NOMO-1 treated with dmso at 0.1 percent for 144 hours (cell line): Measurements from ENCODE around the gene ANKRD44.

Experiments used
- DNase-seq: peaks from one replicate; lab custom pipeline; 2025; ENCODE audit not compliant: unreplicated experiment; lab: John Stamatoyannopoulos, UW

Gene ANKRD44

DNA sequence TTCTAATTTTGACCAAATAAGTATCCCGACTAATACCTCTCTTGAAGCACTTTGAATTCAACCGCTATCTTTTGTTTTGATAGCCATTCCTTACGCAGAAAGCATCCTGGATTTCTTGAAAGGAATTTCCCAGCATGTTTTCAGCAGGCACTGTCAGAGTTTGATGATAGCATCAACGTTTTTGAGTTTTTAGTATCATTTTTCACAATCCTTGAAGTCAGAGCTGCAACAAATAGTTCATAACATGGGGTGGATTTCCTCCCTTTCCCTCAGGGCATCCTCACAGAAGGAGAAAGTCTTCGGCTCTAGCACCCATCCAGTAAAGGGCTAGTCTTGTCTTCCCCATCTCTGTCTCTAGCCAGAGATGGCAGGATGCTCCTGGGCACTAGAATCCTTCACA is 46.2 kb downstream of the ANKRD44 start:
- DNase-seq, result no peak

DNA sequence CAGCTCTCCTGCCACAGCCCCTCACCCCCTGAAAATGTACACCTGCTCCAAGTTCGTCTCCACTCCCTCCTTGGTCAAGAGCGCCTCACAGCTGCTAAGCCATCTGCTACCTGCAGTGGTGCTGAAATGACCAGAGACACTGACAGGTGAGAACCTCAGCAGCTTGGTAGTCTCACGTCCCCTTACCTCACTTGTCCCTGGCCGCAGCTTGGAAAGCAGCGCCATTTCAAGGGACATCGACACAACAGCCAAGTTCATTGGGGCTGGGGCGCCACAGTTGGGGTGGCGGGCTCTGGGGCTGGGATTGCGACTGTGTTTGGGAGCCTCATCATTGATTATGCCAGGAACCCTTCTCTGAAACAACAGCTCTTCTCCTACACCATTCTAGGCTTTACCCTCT is 47.5 kb downstream of the ANKRD44 start:
- no peak for DNase-seq

DNA sequence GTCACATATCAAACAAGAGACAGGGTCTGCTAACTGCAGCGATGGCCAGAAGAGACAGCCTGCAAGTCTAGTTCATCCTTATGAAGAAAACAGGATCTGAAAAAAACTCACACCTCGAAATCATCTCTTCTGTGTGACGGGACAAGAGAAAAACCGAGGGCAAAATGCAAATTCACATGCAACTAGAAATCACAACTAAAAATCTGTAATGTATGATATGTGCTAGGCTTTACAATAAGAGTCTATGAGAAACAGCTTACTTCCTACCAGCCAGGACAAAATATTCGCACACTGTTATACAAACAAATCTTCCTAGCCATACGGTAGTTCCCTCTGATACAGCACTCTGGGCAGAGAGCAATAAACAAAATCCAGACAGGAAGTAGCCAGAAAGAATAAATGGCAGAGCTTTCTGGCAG is 48.8 kb downstream of the ANKRD44 start:
- no peak for DNase-seq

DNA sequence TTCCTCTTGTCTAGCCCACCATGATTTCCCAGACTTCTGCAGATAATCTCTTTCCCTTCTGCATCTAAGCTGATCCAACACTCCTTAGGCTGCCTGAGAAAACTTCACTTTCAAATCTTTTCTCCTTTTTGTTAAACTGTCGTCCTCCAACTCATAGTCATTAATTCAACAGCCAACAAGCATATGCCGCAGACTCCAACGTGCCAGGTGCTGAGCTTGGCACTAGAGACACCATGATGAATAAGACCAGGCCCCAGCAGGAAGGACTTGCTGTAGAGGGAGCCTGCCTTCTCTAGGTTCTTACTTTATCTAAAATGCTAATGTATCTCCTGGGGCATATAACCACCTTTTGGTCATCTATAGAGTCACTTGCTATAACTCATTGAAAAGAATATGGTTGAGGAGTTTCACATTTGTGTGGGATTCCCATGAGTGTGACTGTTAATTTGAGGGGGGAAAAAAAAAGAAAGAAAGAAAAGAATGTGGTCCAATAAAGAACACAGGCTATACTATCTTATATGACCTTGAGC is 51.0 kb downstream of the ANKRD44 start:
- DNase-seq, result no peak

DNA sequence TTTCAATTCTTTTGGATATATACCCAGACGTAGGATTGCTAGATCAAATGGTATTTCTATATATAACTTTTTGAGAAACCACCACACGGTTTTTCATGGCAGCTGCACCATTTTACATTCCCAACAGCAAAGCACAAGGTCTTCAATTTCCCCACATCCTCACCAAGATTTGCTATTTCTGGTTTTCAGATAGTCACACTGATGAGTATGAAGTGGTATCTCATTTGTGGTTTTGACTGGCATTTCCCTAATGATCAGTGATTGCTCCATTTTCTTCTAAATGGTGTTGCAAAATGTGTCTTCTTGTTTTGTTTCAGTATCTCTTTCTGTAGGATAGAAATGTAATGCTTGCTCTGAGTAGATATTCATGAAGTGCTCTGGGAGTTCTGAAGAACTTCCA is 52.0 kb downstream of the ANKRD44 start:
- peak; percentile 91 for DNase-seq

DNA sequence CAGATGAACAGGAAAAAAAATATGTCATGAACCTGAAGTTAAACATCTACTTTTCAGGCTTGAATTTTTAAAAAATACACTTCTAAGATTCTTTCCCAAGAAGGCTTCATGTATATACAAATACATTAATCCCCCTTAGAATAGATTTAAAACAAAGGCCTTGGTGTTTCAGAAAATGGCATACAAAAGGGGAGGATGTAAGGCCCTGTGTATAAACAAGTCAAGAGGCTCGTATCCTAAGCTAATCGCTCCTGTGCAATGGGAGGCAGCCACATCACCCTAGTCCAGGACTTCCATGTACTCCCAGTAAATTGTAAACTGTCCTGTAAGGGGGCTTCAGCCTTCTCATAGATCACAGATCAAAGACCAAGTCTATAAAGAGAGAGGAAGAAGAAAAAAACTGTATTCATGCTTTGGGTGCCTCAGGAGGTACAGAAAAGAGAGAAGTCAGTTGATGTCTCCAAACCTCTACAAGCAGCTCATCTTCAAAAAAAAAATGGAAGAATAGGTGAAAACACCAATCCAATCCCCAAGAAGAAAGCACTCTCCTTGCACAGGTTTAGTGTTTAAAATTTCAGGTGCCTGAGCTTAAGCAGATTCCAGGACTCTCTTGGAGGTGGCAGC is 53.9 kb downstream of the ANKRD44 start:
- DNase-seq, result no peak

DNA sequence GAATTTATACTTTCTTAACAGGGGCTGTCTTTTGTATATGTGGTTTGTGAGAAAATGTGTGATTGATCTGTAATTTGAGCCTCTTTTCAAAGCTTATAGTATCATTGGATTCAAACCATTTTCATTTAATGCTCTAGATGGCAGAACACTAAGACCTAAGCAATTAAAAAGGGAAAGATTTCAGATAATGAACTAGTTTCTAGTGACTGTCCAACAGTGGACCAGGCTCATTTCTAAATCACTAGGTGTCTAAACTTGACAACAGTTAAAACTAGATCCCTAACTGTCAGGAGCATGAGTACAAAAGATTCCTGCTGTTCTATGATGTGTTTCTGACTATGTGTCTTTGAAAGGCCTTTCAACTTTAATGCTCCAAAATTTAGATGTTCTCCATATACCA is 54.6 kb downstream of the ANKRD44 start:
- DNase-seq, result no peak

DNA sequence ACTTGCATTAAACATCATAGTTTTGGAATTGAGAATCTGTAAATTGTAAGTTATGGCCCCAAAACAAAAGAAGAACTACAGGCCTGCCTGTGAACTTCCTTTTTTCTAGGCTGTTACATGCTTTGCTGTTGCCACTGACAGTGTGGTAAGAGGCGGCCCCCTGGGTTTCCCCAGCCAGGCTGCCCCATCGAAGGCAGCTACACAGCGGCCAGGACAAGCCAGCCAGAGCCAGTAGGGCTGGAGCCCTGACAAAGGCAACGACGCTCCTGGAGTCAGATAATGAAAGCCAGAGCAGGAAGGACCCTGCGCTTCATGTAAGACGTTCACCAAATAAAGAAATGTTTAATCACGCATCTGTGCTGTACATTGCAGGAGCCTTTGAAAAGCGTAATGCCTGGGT is 55.0 kb downstream of the ANKRD44 start:
- peak; percentile 91 for DNase-seq

DNA sequence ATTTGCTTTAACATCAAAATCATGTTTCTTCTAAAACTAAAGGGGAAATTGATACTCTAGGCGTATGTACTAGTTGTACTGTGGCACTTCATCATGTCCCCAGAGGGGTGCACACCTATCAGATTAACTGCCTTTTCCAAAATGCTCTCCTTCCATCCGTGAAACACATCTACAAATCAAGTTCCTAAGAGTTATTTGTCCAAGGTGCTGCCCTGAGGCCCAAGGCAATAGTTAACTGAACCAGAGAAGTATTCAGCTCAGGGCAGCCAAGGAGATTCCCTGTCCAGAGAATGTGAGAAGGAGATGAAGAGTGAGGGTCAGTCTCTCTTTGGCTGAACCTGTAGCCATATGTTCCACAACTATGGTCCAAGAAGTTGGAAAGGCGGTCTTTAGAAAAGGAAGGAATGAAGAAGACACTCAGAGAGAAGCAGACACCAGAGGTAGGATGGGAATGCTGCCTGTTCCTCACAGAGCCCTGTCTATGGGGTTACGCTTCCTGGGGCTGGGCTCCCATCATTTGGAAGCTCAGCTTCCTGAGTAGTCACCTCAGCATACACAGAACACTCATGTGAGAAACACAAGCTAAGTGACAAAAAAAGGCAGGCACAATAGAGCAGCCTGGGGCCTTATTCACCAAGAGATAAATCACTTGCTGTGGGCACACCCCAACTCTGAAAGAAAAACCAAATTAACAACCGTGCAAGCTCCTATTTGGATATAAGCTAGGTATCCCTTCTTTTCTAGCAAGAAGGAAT is 55.6 kb downstream of the ANKRD44 start:
- peak; percentile 59 for DNase-seq

DNA sequence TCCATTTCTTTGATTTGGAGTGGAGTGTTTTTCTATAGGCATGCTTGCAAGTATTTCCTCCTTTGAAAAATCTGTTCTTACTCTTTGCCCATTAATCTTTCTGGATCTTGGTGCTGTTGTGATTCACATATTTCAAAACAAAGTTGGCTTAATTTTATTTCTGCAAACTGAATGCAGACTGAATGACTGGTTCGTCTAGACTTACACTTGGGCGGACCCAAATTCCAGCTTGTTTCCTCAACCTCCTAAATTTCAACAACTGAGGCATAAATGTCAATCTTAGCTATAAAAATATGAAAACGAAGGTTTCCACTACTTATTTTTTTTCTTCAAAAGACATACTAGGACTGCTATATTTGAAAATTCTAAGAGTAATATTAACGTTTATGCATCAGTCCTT is 59.0 kb downstream of the ANKRD44 start:
- DNase-seq, result no peak

DNA sequence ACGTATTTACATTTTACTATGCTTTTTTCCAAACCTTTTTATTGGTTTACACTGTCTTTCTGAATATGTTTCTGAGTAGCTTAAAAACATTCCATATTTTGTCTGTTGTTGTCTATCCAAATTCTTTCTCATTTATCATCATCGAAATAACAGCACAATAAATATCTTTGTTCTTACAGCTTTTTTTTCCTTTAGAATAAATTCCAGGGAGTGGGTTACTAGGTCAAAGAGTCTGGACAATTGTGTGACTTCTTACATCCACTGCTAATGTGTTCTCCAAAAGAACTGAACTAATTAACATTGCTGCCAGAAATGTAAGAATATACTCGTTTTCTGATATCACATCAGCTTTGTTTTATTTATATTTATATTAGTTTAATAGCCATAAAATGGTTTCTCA is 59.4 kb downstream of the ANKRD44 start:
- DNase-seq, result no peak

DNA sequence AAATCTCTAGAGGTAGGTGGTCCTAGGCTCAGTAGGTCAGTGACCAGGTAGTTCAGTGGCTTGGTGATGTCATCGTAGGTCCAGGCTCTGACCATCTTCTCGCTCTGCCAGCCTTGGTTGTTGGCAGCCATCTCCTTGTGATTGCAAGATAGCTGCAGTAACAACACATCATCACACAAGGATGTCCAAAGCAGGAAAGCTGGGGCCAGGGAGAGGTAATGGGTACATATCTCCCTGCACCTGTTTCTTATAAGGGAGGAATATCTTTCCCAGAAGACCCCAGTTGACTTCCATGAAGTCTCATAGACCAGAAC is 60.5 kb downstream of the ANKRD44 start:
- DNase-seq, result no peak

DNA sequence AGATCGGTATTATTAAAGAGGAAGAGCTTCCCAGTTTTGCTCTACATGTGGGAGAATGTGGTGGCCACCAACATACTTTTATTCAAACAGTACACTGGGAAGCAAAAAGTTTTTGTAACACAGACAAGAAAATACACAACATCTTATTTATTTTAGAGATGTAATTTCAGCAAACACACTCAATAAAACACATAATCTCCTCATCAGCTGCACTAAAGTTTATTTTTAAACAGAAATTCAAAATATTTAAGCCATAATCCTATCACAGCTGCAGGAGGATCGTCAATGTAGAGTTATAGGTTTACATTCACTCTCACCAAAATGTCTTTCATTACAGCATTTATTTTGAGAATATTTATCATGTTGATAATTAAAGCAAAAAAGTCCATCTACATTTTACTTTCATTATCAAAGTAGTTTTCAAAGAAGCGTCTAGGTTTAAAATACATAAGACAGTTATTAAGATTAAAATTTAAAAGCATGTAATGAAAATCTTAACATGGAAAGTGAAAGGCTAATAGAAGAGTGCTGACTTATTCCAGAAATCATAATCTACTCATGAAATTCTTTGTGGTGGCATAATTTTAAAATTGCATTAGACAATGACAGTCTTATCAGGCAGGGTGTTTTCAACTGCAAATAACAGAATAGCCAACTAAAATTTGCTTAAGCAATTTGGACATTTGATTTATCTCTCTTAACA is 61.0 kb downstream of the ANKRD44 start:
- no peak for DNase-seq

DNA sequence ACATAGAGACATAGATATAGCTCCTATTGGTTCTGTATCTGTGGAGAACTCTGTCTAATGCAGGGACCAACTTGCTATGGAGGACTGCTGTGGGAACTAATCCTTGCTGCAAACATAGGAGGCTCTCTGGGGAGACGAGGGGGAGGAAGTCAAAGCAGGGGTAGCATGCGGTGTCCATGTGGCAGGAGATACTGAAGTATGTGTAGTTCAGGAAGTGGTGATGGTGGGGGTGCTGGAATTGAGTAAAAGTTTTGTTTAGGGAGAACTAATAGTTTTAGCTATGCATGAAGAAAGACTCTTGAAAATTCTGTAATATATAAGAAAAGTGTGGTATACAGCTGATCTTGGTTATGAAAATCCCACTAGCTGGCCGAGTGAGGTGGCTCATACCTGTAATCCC is 62.0 kb downstream of the ANKRD44 start:
- DNase-seq, result peak; percentile 48

DNA sequence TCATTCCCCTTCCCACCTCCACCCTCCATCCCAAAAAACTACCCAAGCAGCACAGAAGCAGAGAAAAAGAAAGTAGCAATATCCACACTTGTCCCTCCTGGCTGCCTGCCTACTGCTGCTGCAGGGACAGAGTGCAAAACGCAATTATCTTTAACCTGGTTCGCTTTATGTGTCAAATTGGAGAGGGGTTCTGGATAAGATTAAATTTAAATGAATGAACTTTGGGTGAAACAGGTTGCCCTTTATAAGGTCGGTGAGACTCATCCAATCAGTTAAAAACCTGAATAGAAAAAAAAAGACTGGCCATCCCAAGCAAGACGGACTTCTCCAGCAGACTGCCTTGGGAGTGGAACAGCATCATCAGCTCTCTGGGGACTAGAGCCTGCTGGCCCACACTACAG is 62.6 kb downstream of the ANKRD44 start:
- DNase-seq, result no peak

DNA sequence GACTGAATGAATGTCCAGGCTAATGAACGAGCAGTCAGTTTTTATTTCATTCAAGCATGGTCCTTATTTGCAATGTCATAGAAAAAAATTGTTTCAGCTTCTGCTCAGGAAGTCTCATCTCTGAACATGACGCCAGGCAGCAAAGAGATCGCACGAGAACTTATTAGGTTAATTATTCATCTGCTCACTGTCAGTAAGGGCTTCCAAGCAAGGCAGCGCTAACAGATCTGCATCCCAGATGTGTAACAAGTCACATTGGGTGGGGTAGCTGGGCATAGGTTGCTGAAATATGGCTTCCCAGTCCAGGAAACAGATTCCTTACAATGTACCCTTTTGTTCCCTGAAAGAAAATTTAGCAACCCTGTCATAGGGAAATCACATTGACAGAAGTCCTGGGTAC is 63.5 kb downstream of the ANKRD44 start:
- DNase-seq, result no peak

DNA sequence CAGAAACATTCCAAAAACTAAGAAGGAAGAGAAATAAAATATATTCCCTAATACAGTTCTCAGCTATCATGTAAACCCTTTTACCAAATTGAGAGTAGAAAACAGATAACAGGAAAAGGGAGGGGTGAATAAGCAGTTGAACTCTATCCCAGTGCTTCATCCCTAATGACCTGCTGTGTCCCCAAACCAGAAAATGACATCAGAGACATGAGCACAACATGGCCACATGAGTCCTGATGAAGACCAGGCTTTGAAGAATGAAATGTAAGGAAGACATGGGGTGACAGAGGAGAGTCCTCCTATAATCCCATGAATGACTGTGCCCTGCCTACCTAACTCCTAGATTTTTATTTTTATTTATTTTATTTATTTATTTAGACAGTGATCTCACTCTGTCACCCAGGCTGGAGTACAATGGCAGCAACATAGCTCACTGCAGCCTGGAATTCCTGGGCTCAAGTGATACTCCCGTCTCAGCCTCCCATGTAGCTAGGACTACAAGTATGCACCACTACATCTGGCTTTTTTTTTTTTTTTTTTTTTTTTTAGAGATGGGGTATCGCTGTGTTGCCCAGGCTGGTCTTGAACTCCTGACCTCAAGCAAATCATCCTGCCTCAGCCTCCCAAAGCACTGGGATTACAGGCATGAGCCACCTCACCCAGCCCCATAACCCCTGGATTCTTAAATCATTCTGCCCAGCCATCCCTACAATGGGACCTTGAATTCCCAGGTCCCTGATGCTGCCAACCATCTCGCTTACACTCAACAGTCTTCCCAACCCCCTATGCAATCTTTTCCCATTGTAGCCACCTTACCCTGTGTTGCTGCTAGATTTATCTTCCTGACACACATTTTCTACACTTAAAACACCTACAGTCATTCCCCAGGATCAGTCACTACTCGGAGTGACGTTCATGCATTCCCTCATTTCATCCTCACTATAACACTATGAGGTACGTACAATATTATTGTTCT is 64.5 kb downstream of the ANKRD44 start:
- no peak for DNase-seq

DNA sequence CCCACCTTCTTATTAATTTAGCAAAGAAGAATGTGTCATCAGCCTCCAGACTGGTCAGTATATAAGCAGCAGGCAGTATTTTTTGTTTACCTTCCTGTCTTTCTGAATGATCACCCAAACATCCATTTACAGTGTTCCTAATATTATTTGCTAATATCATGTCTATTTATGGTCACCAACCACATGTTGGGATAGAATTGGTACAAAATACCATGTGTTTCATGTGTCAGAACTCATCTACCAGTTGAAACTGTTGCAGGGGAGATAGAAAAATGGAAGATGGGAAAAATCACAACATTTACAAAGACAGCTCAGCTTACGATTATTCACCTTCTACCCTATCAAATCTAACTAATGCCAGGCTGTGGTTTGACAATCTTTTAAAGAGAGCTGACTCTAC is 66.2 kb downstream of the ANKRD44 start:
- DNase-seq, result no peak

DNA sequence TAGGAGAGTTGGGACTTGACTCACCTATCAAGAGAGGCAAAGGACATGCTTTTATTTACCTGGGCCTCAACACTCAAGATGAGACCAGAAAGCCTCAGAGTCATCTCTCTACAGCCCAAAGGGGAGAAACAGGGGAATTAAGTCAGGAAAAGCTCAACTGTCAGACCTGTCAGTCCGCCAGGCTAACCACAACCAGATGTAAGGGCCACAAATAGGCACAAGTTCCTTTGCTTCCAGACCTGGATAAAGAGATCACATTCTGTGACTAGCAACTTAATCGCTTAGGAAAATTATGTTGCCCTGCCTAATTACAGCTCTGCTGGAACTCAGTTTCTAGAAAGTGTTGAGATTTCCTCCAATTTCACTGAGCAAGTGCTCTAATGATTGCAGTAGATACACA is 67.9 kb downstream of the ANKRD44 start:
- DNase-seq, result no peak

DNA sequence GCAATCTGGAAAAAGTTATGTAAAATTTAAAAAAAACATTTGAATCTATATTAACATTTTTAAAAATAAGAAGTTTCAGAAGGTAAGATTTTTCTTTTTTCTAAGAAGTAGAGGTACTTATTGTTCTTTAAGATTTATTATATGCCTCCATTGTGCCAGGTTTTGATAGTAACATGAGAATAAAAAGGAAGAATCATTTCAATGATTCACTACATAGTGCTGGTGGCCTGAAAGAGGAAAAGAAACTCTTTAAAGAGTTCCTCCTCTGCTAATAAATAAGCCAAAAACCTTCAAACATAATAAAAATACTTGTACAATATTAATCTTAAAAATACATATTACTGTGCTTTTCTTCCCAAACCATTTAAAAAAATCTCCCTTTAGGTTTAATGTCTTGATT is 69.0 kb downstream of the ANKRD44 start:
- no peak for DNase-seq

DNA sequence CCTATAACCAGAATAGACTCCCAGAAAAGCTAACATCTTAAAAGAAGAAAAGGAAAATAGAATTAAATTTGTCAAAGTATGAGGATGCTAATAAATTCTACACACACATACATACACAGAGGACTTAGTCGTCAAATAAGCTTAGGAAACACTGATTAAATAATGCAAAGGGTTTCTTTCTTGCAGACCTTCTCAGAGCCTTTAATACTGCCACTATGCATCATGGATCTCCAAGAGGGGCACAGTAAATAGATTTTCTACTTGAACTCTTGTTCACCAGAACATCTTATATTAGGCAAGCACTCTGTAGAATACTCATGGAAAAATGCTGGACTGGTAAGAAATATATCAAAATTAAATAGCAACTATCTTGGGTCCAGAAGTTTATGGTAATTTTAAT is 69.4 kb downstream of the ANKRD44 start:
- DNase-seq, result no peak
